Adrenal gland (tissue), 12 donors: ENCODE measurements around the gene PHF2. TPM values are rescaled to one million over a fixed set of nuclear protein-coding genes. Genes with fewer than 3 reads are reported as not detected.

Source experiments
- DNase-seq, 7 donors: peaks; one replicate each; pipeline ENCODE4 v3.0.0-alpha.2; 2019 to 2020
- H3K27ac ChIP-seq, 5 donors: fragments of 200-600 bp; sonication (generic) in 4 of 5; 1 replicate in 3 of 5; 2 replicates in 2 of 5; pipeline versions ENCODE4 v1.5.1 to v1.8.0; 2016 to 2020; ENCODE audit warnings: mild to moderate bottlenecking in 1 of 5
- H3K27me3 ChIP-seq: fragments of 200-600 bp; 2 replicates; pipeline ENCODE4 v1.8.0; 2021
- H3K36me3 ChIP-seq, 2 donors: fragments of 200-600 bp; replicated peaks in 1 of 2; 1 replicate in 1 of 2; 2 replicates in 1 of 2; pipeline versions ENCODE4 v1.5.1 to v1.8.0; 2018 to 2022
- H3K4me1 ChIP-seq, 2 donors: fragments of 200-600 bp; replicated peaks in 1 of 2; 1 replicate in 1 of 2; 2 replicates in 1 of 2; pipeline versions ENCODE4 v1.5.1 to v1.8.0; 2018 to 2021
- H3K4me3 ChIP-seq, 4 donors: fragments of 200-600 bp; sonication (generic) in 3 of 4; one replicate each; pipeline ENCODE4 v1.5.1; 2016 to 2018
- H3K9me3 ChIP-seq, 3 donors: fragments of 200-600 bp; sonication (generic) in 1 of 3; replicated peaks in 1 of 3; 1 replicate in 2 of 3; 2 replicates in 1 of 3; pipeline versions ENCODE4 v1.5.1 to v1.8.0; 2016 to 2021
- POLR2A ChIP-seq, 2 donors: fragments of 450-650 bp; IDR thresholded peaks; one replicate each; pipeline ENCODE4 v1.6.1; 2017; ENCODE audit warnings: antibody characterized with exemption in 2 of 2, mild to moderate bottlenecking in 2 of 2, moderate library complexity in 1 of 2
- WGBS, 4 donors: extraction: QIAGEN DNeasy Blood & Tissue Kit in 2 of 4; methylation state at CpG; one replicate each; pipeline versions ENCODE4 v1.1.5 to v1.1.7; 2013 to 2017; 5-methylcytosine and 5-hydroxymethylcytosine counted together
- intact Hi-C, 2 donors: fragments of 100-400 bp; cut with DNase I; formaldehyde crosslinking; loops; one replicate each; pipeline versions ENCODE4 v1.14.1 to v1.15.0; 2022 to 2023
- polyA plus RNA-seq, 3 donors: library from polyadenylated mRNA; stranded (reverse); fragments of 200-250 nt in 2 of 3; fragments of 350-450 nt in 1 of 3; fragmentation: Illumina TruSeq in 1 of 3; extraction: RNeasy Lipid Tissue Mini Kit (QIAGEN cat#74804) in 1 of 3; gene quantifications; one replicate each; pipeline ENCODE4 v1.2.3, GENCODE V29; 2013 to 2014
- total RNA-seq, 9 donors: library from RNA; depleted of rRNA in 4 of 9; stranded (reverse); fragments of >200 nt in 4 of 9; fragments of 120-200 nt in 1 of 9; fragmentation: NEBNext Ultra II Directional in 1 of 9; extraction: Animal tissue kit (Norgen Biotek cat#: 25700) in 1 of 9; gene quantifications; one replicate each; pipeline versions ENCODE4 v1.1.0 to v1.2.4, GENCODE V29; 2013 to 2023
- TF ChIP-seq, protein P1 (sequence below), 6 experiments: fragments of 450-650 bp in 4 of 6; fragments of 200-600 bp in 2 of 6; sonication (generic) in 1 of 6; IDR thresholded peaks; 1 replicate in 5 of 6; 2 replicates in 1 of 6; pipeline versions ENCODE4 v1.5.1 to v1.8.0; 2016 to 2021; ENCODE audit warnings: antibody characterized with exemption in 6 of 6, mild to moderate bottlenecking in 2 of 6, moderate library complexity in 1 of 6
- donor health status: healthy with polysubstance abuse.
- donor health status: Bipolar disorder and iron deficiency.
- donor health status: DM: yes; HTN: yes; CAD: no.
- donor health status: DM: no; HTN: no; CAD: no.
- donor health status: DM: no; HTN: no; CAD: no.
- donor health status: DM: yes; HTN: yes; CAD: no.

The PHF2 gene
- total and polyA plus RNA-seq, 12 donors: 11.0 to 37.6 (median 22.0) TPM

DNA sequence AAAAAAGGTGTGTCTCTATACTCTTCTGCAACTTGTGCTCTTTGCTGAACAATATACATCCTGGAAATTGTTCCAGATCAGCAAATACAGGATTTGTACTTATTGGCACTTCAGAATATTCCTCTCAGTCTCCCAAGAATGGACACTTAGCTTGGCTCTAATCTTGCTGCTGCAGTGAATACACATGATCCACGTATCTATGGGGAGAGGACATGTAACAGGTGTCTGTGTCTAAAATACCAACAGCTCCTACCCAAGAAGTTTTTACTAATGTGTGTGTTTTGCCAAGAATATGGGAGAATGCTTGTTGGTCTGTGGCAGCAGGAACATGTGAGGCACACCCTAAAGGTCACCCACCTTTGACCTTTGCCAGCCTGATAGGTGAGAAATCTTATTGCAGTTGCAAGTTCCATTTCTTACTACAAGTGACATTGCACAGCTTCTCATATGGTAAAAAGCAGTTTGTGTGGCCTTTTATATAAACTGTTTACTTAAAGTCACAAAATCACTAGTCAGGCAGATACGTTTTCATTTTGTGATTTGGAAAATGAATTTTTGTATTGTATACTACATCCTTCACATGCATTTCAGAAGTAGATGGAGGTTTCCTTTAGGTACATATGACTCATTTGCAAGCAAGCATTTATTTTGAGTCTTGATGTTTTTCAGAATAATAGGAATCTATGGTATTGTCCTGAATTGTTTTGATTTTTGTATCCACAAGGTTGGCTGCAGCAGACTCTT, 35.8 kb downstream of the PHF2 start:
- no peak overlapping the region for H3K4me3 ChIP-seq
- H3K4me1 ChIP-seq: no peaks in the 10 kb centered on the region
- no peaks in the 10 kb centered on the region for H3K27me3 ChIP-seq
- WGBS, 4 donors: 82 to 94% (median 87%) methylated on average over 2 of the region's 2 CpGs
- no peak overlapping the region for H3K27ac ChIP-seq
- peak in 1 of 7 donors; percentile 31 for DNase-seq
- TF ChIP-seq POLR2A (IDR thresholded peaks at IDR 0.05): no peak
- TF ChIP-seq, protein P1, sequence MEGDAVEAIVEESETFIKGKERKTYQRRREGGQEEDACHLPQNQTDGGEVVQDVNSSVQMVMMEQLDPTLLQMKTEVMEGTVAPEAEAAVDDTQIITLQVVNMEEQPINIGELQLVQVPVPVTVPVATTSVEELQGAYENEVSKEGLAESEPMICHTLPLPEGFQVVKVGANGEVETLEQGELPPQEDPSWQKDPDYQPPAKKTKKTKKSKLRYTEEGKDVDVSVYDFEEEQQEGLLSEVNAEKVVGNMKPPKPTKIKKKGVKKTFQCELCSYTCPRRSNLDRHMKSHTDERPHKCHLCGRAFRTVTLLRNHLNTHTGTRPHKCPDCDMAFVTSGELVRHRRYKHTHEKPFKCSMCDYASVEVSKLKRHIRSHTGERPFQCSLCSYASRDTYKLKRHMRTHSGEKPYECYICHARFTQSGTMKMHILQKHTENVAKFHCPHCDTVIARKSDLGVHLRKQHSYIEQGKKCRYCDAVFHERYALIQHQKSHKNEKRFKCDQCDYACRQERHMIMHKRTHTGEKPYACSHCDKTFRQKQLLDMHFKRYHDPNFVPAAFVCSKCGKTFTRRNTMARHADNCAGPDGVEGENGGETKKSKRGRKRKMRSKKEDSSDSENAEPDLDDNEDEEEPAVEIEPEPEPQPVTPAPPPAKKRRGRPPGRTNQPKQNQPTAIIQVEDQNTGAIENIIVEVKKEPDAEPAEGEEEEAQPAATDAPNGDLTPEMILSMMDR (IDR thresholded peaks at IDR 0.05): no peak
- intact Hi-C loops: no loop called here
- no peaks in the 10 kb centered on the region for H3K36me3 ChIP-seq
- peaks cover 0 to 7% (median 0%) of the 10 kb centered on the region in 3 donors for H3K9me3 ChIP-seq

DNA sequence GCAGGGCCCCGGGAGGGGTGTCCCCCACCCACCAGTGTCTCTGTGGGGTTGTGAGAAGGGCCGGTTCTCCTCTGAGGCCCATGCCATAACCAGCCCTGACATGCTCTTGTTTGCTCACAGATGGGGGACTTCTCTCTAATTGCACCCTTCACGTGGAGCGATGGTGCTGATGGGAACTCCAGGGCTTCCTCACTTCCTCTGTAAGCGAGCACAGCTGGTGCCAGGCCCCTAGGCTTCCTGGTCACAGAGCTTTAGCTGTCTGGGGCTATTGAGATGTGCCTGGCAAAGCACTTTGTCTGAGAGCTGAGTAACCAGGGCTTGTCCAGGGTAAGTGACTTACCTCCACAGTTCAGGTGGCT, 36.4 kb downstream of the PHF2 start:
- 72 to 88% (median 80%) methylated on average over 1 to 5 of the region's 5 CpGs for WGBS, 4 donors
- Histone ChIP-seq H3K27me3 (no peaks in the 10 kb centered on the region), H3K27ac (no peak overlapping the region), H3K9me3 (peaks cover 0 to 7% (median 0%) of the 10 kb centered on the region in 3 donors), H3K4me1 (no peaks in the 10 kb centered on the region), H3K4me3 (no peak overlapping the region), H3K36me3 (no peaks in the 10 kb centered on the region)
- intact Hi-C loops: no loop called here
- TF ChIP-seq, protein P1 (IDR thresholded peaks at IDR 0.05): no peak
- TF ChIP-seq POLR2A (IDR thresholded peaks at IDR 0.05): no peak
- no peak for DNase-seq

DNA sequence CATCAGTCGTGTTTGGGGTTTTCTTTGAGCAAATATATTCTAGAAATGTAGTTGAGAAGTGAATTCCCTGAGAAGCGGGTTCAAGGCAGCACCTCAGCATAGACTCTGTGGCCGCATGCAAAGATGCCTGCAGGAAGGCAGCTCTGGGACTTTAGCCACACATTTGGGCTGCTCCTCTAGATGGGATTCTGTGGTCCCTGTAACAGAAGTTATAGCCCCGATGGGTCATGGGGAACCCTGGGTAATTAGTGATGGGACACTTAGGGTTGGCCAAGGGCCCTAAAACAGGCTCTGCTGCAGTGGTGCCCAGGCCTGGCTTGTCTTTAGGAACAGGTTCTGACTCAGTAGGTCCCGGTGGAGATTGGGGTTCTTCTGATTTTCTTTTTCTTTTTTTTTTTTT, 36.8 kb downstream of the PHF2 start:
- intact Hi-C loops: no loop called here
- Histone ChIP-seq H3K4me3 (no peak overlapping the region), H3K27ac (no peak overlapping the region), H3K9me3 (peaks cover 0 to 7% (median 0%) of the 10 kb centered on the region in 3 donors), H3K36me3 (no peaks in the 10 kb centered on the region), H3K4me1 (no peaks in the 10 kb centered on the region), H3K27me3 (no peaks in the 10 kb centered on the region)
- TF ChIP-seq, protein P1 (IDR thresholded peaks at IDR 0.05): no peak
- 79 to 100% (median 94%) methylated on average over 3 to 5 of the region's 5 CpGs for WGBS, 4 donors
- DNase-seq: no peak

DNA sequence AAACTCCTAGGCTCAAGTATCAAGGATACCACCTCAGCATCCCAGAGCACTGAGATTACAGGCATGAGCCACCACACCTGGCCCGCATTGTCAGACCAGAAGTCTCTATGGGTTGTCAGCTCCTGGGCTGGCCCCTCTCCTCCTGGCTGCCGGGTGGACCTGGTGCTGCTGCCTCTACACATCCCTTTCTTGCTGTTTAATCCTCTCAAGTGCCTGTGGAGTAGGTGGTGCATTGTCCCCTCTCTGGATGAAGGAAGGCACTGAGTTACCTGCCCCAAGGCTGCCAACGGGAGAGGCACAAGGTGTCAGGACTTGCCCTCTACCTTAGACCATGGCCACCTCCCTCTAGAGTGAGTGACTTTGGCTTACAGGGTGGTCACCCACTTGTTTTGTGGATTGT, 37.4 kb downstream of the PHF2 start:
- TF ChIP-seq, protein P1 (IDR thresholded peaks at IDR 0.05): no peak
- TF ChIP-seq POLR2A (IDR thresholded peaks at IDR 0.05): no peak
- no peak overlapping the region for H3K4me3 ChIP-seq
- H3K27me3 ChIP-seq: no peaks in the 10 kb centered on the region
- 63 to 99% (median 67%) methylated on average over 3 of the region's 3 CpGs for WGBS, 4 donors
- intact Hi-C loops: no loop called here
- DNase-seq: no peak
- H3K36me3 ChIP-seq: no peaks in the 10 kb centered on the region
- peaks cover 0 to 7% (median 0%) of the 10 kb centered on the region in 3 donors for H3K9me3 ChIP-seq
- no peaks in the 10 kb centered on the region for H3K4me1 ChIP-seq
- no peak overlapping the region for H3K27ac ChIP-seq
